NCI-H1105 treated with DMSO at 0.1 percent for 48 hours (cell line): ENCODE results near the gene ADGRB3.
"Not testable (repeated sequence)": the region's sequence is repeated elsewhere in the genome, so short reads cannot be mapped to it uniquely, and the experiment has no call there.

Source experiments
- DNase-seq: peaks from one replicate; lab custom pipeline; 2025; lab: John Stamatoyannopoulos, UW

Gene ADGRB3

DNA sequence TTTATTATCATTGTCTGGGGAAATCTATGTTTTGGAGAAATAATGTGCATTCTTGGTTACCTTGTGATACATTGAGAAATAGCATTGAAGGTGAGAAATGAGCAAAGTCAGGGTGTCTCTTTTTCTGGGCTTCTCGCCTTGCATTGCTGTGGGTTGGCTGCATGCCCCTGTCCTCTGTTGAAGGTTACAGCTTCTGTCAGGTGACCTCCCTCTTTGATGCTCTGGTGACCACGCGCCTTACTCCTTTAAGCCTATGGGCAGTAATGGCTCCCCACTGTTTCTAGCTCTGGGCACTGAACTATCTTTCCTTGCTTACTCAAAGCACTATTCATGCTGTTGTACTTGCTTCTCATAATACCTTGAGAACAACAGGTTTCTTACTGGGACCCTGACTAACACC lies 14.6 kb downstream of the ADGRB3 start:
- DNase-seq: no peak

- no peak for DNase-seq
These were observed 15.1 kb downstream of the ADGRB3 start for GRCh38 chr6:68650142-68650541.

GRCh38 chr6:68651011-68651985 lies 16.2 kb downstream of the ADGRB3 start:
- peak; percentile 31 for DNase-seq

- DNase-seq: no peak
These were observed 17.0 kb downstream of the ADGRB3 start for GRCh38 chr6:68652117-68652536.

- DNase-seq: no peak
These were observed 18.1 kb downstream of the ADGRB3 start for GRCh38 chr6:68653074-68653705.

GRCh38 chr6:68653706-68654089 lies 18.6 kb downstream of the ADGRB3 start:
- no peak for DNase-seq

GRCh38 chr6:68654134-68654533 lies 19.1 kb downstream of the ADGRB3 start:
- no peak for DNase-seq

DNA sequence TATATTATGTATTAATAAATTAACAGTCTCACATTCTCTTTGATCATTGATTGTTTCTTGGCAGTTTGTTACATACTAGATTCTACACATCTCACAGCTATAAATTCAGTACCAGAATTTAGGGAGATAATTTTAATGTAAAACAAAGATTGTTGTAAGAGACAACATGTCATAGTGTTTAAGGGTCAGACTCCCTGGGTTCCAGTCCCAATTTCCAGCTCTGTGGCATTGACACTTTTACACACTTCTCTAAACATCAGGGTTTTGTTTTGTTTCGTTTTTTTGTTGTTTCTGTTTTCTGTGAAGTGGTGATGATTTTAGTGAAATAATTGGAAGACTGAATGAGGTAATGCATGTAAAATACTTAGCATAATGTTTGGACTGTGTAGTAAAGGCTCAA lies 19.9 kb downstream of the ADGRB3 start:
- no peak for DNase-seq

GRCh38 chr6:68657374-68658139 lies 22.5 kb downstream of the ADGRB3 start:
- no peak for DNase-seq

- DNase-seq: no peak
These were observed 23.3 kb downstream of the ADGRB3 start for GRCh38 chr6:68658338-68658737.

DNA sequence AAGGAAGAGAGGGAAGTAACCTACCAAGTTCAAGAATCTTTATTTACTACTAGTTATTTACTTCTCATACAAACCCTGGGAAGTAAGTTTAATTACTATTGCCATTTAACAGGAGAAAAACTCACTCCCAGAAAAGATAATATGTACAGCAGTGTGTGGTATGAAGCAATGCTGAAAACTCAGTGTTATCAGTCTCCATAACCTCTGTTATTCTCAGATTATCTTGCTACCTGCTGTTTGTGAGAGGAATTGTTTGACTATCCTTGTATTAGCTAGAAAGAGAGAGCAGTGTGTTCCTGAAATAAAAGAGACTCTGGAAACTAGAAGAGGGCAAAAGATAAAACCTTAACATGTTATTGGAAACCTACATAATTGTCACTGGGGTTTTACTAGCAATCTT lies 38.2 kb downstream of the ADGRB3 start:
- no peak for DNase-seq

DNA sequence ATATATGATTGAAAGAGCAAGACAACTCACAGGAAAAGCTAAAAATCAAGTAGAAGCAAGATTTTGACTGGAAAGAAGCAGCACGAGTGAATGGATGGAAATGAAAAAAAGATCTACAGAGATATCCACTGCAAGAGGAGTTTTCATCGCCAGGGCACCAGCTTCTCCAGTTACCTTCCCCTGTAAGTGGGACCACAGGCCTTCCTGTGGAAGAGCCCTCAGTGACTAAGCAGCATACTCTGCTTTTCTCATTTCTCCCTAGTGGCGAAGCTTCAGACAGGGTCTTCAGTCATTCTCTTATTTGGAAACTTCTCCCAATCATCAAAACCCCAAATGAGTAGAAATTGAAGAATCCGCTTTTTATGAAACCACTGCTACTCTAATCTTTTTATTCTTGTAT lies 40.5 kb downstream of the ADGRB3 start:
- no peak for DNase-seq

DNA sequence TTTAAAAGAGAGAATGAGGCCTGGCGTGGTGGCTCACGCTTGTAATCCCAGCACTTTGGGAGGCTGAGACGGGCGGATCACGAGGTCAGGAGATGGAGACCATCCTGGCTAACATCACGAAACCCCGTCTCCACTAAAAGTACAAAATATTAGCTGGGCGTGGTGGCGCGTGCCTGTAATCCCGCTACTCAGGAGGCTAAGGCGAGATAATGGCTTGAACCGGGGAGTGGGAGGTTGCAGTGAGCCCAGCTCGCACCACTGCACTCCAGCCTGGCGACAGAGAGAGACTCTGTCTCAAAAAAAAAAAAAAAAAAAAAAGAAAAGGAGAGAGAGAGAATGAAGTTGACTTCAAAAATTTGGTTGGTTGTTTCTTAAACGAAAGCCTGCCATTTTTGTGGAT lies 41.0 kb downstream of the ADGRB3 start:
- DNase-seq: not testable (repeated sequence)

- DNase-seq: no peak
These were observed 42.0 kb downstream of the ADGRB3 start for GRCh38 chr6:68677058-68677457.

DNA sequence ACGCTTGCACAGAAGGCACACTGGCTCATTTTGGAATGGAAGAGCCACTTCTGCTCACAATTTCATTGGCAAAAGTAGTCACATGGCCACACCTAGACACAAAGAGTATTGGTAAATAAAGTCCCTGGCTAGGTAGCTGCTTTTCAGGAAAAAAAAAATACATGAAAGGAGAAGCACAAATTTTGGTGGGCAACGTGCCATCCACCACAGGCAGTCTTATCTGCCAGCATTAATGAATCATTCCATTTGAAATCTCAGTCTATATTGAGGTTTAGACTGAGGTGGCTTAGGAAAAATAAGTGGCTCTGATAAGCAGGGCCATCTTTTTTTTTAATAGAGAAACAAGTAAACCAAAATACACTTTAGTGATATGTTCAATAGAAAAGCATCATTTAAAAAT lies 44.3 kb downstream of the ADGRB3 start:
- peak; percentile 18 for DNase-seq

DNA sequence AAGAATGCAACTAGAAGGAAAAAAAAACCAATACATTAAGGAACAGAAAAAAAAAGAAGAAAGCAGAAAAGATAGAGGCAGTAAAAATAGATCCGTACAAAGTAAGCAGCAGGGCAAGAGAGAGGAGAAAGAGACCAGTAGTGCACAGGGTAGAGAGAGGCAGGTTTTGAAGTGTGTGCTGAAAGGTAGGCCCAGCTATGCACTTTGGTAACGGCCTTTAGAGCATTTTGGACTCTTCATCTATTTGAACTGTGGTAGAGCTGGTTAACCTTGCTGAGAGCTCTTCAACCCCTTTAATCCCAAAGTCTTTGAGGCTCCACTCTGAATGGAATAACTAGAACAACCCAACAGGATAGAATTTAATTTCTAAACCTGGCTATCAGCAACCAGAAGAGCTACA lies 45.2 kb downstream of the ADGRB3 start:
- no peak for DNase-seq

DNA sequence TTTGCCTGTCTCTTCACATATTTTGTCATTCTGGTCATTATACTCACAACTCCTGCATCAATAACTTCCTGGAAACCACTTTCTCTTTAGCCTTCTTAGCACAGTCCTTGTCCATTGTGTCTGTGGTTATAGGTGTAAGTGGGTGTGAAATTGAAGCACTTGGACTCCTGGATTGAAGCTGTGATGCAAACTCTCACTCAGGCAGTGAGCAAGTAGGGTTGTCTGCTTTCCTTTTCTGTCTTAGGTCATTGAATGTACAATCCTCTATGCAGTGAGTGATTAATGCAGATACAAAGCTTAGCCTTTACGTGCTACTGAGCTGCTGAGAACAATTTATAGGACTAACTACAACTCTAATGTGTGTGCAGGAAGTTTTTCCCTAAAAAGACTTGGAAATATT lies 54.8 kb downstream of the ADGRB3 start:
- DNase-seq: peak; percentile 12

DNA sequence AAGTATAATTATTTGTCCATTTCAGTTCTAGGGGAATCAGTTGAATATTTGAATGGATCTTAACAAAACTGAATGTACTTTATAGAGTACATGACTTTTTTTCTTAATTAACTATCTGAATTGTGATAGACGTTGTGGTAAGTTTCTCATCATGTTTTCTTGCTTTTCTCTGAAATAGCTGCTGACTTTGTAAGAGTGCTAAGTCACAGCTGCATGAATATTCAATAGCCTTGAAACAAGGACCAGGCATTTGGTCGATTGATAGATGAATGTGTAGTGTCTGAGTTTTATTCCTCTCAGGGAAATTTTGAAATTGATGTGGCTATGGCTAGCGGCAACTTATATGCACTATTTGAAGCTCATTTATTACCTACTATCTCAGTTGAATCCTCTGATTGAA lies 56.0 kb downstream of the ADGRB3 start:
- no peak for DNase-seq

- no peak for DNase-seq
These were observed 58.2 kb downstream of the ADGRB3 start for GRCh38 chr6:68693271-68693670.

DNA sequence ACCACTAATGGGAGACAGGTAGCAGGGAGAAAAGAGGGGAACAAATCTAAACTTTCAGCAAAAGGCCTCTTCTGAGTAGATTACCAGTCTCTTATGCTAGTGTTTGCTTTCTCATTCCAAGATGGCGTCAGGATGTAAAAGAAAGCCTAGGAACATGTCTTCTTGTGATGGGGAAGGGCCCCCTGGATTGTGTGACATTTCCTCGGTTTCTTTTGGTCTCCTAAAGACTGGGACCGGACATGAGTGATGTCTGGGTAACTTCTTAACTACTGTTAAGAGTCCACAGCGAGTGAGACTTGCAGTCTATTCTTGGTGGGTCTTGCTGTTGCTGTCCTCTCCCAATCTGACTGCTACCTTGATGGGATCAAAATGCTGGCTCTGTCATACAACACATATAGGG lies 60.3 kb downstream of the ADGRB3 start:
- DNase-seq: no peak

DNA sequence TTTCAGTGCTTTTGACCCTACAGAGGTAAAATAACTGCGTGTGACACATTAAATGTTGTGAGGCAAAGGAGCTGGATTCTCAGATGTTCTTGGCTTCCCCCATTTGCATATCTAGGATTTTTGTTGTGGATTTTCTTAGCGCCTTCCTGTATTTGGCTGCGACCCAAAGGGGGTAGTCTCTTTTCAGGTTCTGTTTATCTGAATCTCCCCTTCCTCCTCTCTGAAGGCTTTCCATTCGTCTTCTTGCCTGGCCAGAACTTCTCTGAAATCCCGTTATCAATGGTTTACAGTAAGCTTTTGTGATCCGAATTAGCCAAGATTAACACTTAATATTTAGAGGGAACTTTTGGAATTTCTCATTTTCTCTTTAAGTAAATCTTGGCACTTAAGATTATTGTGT lies 60.8 kb downstream of the ADGRB3 start:
- DNase-seq: no peak

DNA sequence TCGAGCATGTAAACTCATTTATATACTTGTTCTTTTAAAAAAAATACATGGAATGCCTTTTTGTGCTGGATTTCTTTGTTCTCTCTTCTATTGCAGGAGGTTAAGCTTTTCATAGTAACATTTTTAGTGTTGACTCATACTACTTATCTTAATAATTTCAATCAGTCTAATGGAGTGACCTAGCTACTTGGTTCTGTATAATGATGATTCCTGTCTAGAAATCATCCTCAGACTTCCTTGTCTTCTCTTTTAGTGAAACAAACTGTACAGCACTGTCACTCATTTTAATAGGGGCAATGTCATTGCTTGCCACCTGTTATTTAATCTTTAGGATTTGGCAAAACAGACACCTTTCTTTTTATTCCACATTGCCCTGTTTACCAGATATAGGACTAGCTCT lies 62.3 kb downstream of the ADGRB3 start:
- no peak for DNase-seq

DNA sequence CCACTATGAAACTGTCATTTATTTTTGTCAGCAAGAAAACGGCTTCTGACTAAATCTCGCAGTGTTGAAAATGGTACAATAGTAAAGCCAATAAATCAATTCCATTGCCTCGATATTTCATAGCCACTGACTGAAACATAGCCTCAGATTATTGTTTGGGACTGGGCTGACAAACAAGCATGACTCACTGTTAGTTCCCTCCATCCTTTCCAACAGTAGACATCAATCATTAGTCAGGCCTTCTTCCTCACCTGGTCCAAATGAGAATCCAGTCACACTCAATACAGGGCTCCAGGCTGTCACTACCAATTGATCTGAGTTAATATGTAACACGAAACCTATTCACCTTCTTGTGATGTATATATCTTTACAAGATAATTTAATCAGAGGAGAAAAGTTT lies 66.1 kb downstream of the ADGRB3 start:
- no peak for DNase-seq
